Activated CD4-positive, alpha-beta memory T cell treated with anti-CD3 and anti-CD28 coated beads, Interleukin-2, amount 10 ng/mL, durations not matched to agents 7 days and 5 days (primary cell): ENCODE data around the gene SIDT2. TPM values are rescaled to one million over a fixed set of nuclear protein-coding genes. Genes with fewer than 3 reads are reported as not detected.

ENCODE experiments used
- CTCF ChIA-PET: fragments of 350-600 bp; sonication (Branson Sonifier 250); formaldehyde crosslinking; loops from one replicate; lab custom pipeline; 2021; ENCODE audit warnings: antibody characterized with exemption, inconsistent platforms; lab: Charles Lee
- POLR2A ChIA-PET: fragments of 350-600 bp; sonication (Branson Sonifier 250); formaldehyde crosslinking; loops from one replicate; lab custom pipeline; 2021; ENCODE audit warnings: antibody characterized with exemption; lab: Charles Lee
- DNase-seq: peaks from one replicate; pipeline ENCODE4 v3.0.0-alpha.2; 2020
- H3K27ac Mint-ChIP-seq: one replicate; pipeline ENCODE4 v1.8.0; 2021; ENCODE audit warnings: mild to moderate bottlenecking, mixed read lengths
- H3K27me3 Mint-ChIP-seq: one replicate; pipeline ENCODE4 v1.8.0; 2021; ENCODE audit warnings: mixed read lengths
- H3K36me3 Mint-ChIP-seq: one replicate; pipeline ENCODE4 v1.8.0; 2021; ENCODE audit warnings: low read depth, mixed read lengths
- H3K4me1 Mint-ChIP-seq: one replicate; pipeline ENCODE4 v1.8.0; 2021; ENCODE audit warnings: mixed read lengths
- H3K4me3 Mint-ChIP-seq: one replicate; pipeline ENCODE4 v1.8.0; 2021; ENCODE audit warnings: mild to moderate bottlenecking, mixed read lengths
- H3K9me3 Mint-ChIP-seq: one replicate; pipeline ENCODE4 v1.8.0; 2021; ENCODE audit warnings: mixed read lengths
- total RNA-seq, 2 experiments: library from RNA; stranded (reverse); gene quantifications; one replicate each; pipeline ENCODE4 v1.2.3, GENCODE V29; 2021

SIDT2 gene
- total RNA-seq, 2 experiments from 2014 or later = 38.1 to 42.9 TPM

DNA sequence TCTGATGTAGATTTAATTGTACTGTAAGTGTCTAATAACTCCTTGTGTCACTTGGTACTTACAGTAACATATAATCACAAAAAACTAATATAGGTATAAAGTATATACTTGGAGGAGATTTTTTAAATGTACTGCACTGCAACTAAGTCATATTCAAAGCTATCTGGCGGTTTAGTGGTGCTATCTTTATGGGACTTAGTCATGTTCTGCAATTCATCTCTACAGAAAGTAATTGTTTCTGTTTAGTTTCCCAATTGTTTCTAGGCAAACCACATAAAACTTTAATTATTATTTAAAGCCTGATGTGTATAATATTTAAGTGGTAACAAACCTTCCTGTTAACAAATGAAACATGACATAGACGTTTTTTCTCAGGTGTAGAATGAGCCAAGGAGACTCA, 26.5 kb upstream of the SIDT2 start:
- Mint-ChIP-seq H3K4me1 (peaks cover 20% of the 10 kb centered on the region), H3K36me3 (peaks cover 52% of the 10 kb centered on the region), H3K27ac (no peak overlapping the region), H3K4me3 (no peak overlapping the region), H3K27me3 (no peaks in the 10 kb centered on the region), H3K9me3 (no peaks in the 10 kb centered on the region)
- POLR2A ChIA-PET = no interaction called here
- no peak for DNase-seq
- CTCF ChIA-PET = interaction anchor here (0.8 to 1.2 kb wide), 2 partner anchors 9 to 29 kb away, joined by 3 to 5 read pairs; no protein-coding TSS in a partner anchor

DNA sequence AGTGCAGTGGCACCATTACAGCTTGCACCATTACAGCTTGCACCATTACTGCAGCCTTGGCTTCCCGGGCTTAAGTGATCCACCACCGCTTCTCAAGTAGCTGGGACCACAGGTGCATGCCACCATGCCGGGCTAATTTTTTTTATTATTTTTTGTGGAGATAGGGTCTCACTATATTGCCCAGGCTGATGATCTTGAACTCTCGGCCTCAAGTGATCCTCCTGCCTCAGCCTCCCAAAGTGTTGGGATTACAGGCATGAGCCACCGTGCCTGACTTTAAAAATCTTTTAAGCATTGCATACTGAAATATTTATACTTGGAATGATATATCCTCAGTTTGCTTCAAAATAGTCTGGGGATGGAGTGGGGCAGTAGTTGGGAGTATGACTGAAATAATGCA, 24.1 kb upstream of the SIDT2 start:
- POLR2A ChIA-PET = interaction anchor here (1.4 kb wide), 1 partner anchor 9 kb away, joined by 5 read pairs; no protein-coding TSS in a partner anchor
- Mint-ChIP-seq H3K4me3 (no peak overlapping the region), H3K9me3 (no peaks in the 10 kb centered on the region), H3K4me1 (peaks cover 17% of the 10 kb centered on the region), H3K36me3 (peaks cover 46% of the 10 kb centered on the region), H3K27me3 (no peaks in the 10 kb centered on the region), H3K27ac (no peak overlapping the region)
- CTCF ChIA-PET = no interaction called here
- no peak for DNase-seq

DNA sequence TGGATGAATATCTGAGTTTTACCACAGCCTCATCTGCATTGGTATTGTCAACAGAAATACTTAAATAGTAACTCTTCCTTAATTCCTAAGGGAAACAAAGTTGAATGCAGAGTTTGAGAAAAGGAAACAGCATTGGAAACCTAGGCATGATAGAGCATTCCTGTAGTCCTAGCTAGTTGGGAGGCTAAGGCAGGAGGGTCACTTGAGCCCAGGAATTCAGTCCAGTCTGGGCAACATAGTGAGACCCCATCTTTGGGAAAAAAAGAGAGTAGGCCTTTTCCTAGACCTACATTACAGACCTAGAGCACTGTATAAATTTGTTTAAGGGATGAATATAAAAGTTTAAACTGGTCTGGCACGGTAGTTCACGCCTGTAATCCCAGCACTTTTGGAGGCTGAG, 21.0 kb upstream of the SIDT2 start:
- Mint-ChIP-seq H3K27ac (no peak overlapping the region), H3K27me3 (no peaks in the 10 kb centered on the region), H3K4me3 (no peak overlapping the region), H3K36me3 (peaks cover 47% of the 10 kb centered on the region), H3K9me3 (no peaks in the 10 kb centered on the region), H3K4me1 (peaks cover 8% of the 10 kb centered on the region)
- DNase-seq = no peak
- ChIA-PET POLR2A (interaction anchor here (1.5 to 2.6 kb wide), 3 partner anchors 10 to 16 kb away, joined by 3 to 7 read pairs (median 5); partner anchors contain the start of gene PAFAH1B2), CTCF (no interaction called here)

DNA sequence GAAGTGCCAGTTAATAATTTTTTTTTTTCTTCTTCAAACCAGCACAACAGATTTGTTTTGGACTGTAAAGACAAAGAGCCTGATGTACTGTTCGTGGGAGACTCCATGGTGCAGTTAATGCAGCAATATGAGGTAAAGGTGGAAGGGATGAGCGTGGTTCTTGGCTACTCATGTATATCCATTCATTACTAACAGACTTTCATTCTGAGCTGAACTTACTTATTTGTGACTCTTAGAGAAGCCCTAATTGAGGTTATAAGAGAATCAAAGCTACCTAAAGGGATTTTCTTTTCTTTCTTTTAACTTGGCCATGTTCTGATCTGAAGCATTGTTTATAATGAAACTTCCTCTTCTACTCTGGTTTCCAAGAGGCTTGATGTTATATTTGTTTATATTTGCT, 18.7 kb upstream of the SIDT2 start:
- ChIA-PET POLR2A (interaction anchor here (0.9 kb wide), 1 partner anchor 19 kb away, joined by 3 read pairs; the partner anchor contains the start of gene SIDT2), CTCF (interaction anchor here (0.5 to 2.3 kb wide), 2 partner anchors 8 to 21 kb away, joined by 4 to 7 read pairs; no protein-coding TSS in a partner anchor)
- Mint-ChIP-seq H3K36me3 (peaks cover 47% of the 10 kb centered on the region), H3K9me3 (no peaks in the 10 kb centered on the region), H3K4me3 (no peak overlapping the region), H3K4me1 (peaks cover 7% of the 10 kb centered on the region), H3K27ac (no peak overlapping the region), H3K27me3 (no peaks in the 10 kb centered on the region)
- DNase-seq = no peak

DNA sequence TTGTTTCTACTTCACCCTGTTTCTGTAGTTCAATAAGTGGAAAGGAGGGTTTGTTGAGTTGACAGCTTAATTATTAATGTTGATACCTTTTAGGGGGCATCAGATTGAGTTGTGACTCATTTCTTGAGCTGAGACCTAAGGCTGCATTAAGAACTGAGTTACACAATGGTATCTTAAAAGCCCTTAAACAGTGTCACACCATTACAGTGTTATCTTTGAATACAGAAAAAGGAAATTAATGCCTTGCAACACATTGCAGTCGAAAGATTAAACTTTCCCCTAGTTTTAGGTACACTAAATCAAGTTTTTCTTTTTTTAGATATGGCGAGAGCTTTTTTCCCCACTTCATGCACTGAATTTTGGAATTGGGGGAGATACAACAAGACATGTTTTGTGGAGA, 17.7 kb upstream of the SIDT2 start:
- Mint-ChIP-seq H3K27me3 (no peaks in the 10 kb centered on the region), H3K9me3 (no peaks in the 10 kb centered on the region), H3K36me3 (peaks cover 50% of the 10 kb centered on the region), H3K4me1 (peaks cover 7% of the 10 kb centered on the region), H3K27ac (no peak overlapping the region), H3K4me3 (no peak overlapping the region)
- POLR2A ChIA-PET = interaction anchor here (0.7 to 1.0 kb wide), 3 partner anchors 16 to 35 kb away, joined by 3 read pairs; partner anchors contain the start of genes PAFAH1B2 and SIDT2
- CTCF ChIA-PET = interaction anchor here (2.3 kb wide), 1 partner anchor 20 kb away, joined by 7 read pairs; no protein-coding TSS in a partner anchor
- DNase-seq = no peak

DNA sequence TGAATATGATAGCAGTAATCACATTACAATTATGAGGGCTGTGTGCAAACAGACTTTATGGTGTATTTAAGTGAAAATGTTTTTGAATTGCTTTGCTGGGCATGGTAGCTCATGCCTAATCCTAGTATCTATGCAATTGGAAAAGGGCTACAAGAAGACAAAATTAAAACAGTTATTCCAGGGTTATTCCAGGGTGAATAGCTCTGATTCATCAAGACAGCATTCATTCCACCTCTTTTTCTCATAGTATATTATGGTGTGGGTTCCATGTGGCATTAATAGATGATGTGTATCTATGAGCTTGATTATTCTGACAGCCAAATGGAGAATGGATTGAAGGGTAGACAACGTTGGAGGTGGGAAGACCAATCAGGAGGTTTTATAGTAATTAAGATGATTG, 12.1 kb upstream of the SIDT2 start:
- ChIA-PET CTCF (interaction anchor here (0.9 kb wide), 1 partner anchor 14 kb away, joined by 3 read pairs; no protein-coding TSS in a partner anchor), POLR2A (interaction anchor here (2.1 kb wide), 1 partner anchor 11 kb away, joined by 7 read pairs; the partner anchor contains the start of gene SIDT2)
- no peak for DNase-seq
- no peak overlapping the region for H3K27ac Mint-ChIP-seq
- H3K4me3 Mint-ChIP-seq = no peak overlapping the region
- H3K36me3 Mint-ChIP-seq = peaks cover 69% of the 10 kb centered on the region
- no peaks in the 10 kb centered on the region for H3K9me3 Mint-ChIP-seq
- no peaks in the 10 kb centered on the region for H3K4me1 Mint-ChIP-seq
- H3K27me3 Mint-ChIP-seq = no peaks in the 10 kb centered on the region

DNA sequence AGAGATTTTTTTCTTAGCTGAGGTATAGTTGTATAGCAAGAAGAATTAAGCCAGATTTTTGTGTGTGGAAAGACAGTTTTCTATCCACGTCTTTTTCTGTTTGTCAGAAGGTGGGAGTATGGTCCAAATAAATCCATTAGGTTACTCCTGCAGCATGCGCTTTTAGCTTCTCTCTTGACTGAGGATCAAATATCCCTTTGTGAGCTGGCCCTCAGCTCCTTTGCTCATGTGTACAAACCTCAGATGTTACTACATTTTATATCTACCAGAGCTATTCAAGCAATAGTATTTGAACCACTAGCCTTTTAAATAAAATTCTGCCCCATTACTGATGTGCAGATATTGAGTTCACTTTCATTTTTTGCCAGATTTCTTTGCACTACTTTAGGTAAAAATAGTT, 8.8 kb upstream of the SIDT2 start:
- H3K9me3 Mint-ChIP-seq = no peaks in the 10 kb centered on the region
- DNase-seq = no peak
- peaks cover 54% of the 10 kb centered on the region for H3K36me3 Mint-ChIP-seq
- no peaks in the 10 kb centered on the region for H3K27me3 Mint-ChIP-seq
- no peak overlapping the region for H3K27ac Mint-ChIP-seq
- peaks cover 2% of the 10 kb centered on the region for H3K4me1 Mint-ChIP-seq
- ChIA-PET CTCF (interaction anchor here (0.6 to 1.2 kb wide), 4 partner anchors 9 to 25 kb away, joined by 3 read pairs; partner anchors contain the start of gene SIDT2), POLR2A (interaction anchor here (1.0 kb wide), 1 partner anchor 10 kb away, joined by 3 read pairs; no protein-coding TSS in a partner anchor)
- no peak overlapping the region for H3K4me3 Mint-ChIP-seq

DNA sequence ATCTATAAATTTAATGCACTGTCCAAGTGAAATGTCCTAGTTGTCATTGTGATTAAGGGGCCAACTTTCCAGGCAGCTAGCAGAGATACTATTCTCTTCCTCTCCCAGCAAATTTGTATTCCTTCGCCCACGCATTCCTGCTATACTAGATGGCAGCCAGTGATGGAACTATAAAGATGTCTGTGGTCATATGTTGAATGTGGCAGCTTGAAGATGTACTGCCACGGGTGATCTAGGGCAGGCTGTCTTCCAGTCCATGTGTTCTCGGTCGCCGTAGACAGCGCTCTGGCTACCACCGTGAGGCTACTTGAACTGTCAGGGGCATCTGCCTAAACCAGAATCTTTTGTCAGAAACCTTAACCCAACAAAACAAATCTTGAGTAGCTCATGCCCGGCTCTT, 8.3 kb upstream of the SIDT2 start:
- CTCF ChIA-PET = interaction anchor here (0.6 to 1.2 kb wide), 3 partner anchors 8 to 24 kb away, joined by 3 read pairs; partner anchors contain the start of gene SIDT2
- no peaks in the 10 kb centered on the region for H3K9me3 Mint-ChIP-seq
- peaks cover 3% of the 10 kb centered on the region for H3K4me1 Mint-ChIP-seq
- H3K27me3 Mint-ChIP-seq = no peaks in the 10 kb centered on the region
- peaks cover 53% of the 10 kb centered on the region for H3K36me3 Mint-ChIP-seq
- DNase-seq = no peak
- no peak overlapping the region for H3K27ac Mint-ChIP-seq
- POLR2A ChIA-PET = interaction anchor here (1.0 kb wide), 1 partner anchor 9 kb away, joined by 3 read pairs; no protein-coding TSS in a partner anchor
- no peak overlapping the region for H3K4me3 Mint-ChIP-seq

DNA sequence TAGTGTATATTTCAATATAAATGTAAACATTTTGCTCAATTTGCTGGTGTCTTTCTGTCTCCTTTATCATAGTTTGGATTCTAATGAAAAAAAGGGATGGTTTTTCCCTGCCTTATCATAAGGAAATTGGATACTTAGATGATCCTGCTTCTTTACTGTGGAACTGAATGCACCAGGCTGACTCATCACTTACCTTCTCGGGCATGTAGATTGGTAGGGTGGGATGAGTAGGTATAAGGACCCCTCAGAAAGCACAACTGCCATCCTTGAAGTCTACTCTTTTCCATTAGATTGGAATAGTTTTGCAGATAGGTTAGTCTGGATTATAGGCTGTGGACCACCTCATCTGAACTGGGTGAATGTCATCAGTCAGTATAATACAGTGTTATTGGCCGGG, 7.5 kb upstream of the SIDT2 start:
- Mint-ChIP-seq H3K9me3 (no peaks in the 10 kb centered on the region), H3K4me1 (peaks cover 3% of the 10 kb centered on the region), H3K27me3 (no peaks in the 10 kb centered on the region), H3K27ac (no peak overlapping the region), H3K36me3 (peaks cover 46% of the 10 kb centered on the region), H3K4me3 (no peak overlapping the region)
- DNase-seq = no peak
- POLR2A ChIA-PET = interaction anchor here (1.0 to 1.6 kb wide), 2 partner anchors 8 to 25 kb away, joined by 3 read pairs; no protein-coding TSS in a partner anchor
- CTCF ChIA-PET = interaction anchor here (1.0 to 1.4 kb wide), 3 partner anchors 8 to 335 kb away, joined by 3 to 4 read pairs (median 3); partner anchors contain the start of gene SIDT2

DNA sequence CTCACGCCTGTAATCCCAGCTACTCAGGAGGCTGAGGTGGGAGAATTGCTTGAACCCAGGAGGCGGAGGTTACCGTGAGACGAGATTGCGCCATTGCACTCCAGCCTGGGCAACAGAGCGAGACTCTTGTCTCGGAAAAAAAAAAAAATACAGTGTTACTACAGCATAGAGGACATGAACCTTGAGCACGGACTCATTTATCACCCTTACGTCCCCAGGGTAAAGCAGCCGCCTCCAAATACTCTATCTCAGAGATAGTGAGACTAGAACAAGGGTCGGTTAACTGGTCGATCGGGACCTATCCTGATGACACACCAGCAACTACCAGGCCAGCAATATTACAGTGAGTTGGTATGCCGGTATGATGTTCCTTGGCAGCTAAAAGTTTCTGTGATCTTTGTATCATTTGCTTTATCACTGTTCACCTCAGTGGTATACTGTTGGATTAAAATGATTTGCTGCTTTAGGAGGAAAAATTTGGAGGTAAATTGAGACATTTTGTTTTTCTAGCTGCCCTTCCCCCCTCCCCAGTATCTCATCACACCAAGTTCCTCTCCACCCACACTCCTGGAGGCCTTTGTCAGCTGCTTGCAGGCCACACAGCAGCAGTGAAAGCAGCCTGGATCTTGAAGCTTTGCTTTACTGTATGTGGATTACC, 7.0 kb upstream of the SIDT2 start:
- no peak overlapping the region for H3K4me3 Mint-ChIP-seq
- H3K4me1 Mint-ChIP-seq = peaks cover 3% of the 10 kb centered on the region
- H3K27me3 Mint-ChIP-seq = no peaks in the 10 kb centered on the region
- ChIA-PET CTCF (interaction anchor here (1.4 to 2.4 kb wide), 2 partner anchors 9 to 336 kb away, joined by 4 to 11 read pairs; no protein-coding TSS in a partner anchor), POLR2A (interaction anchor here (0.6 to 2.5 kb wide), 7 partner anchors 10 to 322 kb away, joined by 3 to 13 read pairs (median 3); partner anchors contain the start of gene PAFAH1B2)
- peaks cover 41% of the 10 kb centered on the region for H3K36me3 Mint-ChIP-seq
- no peak for DNase-seq
- no peaks in the 10 kb centered on the region for H3K9me3 Mint-ChIP-seq
- no peak overlapping the region for H3K27ac Mint-ChIP-seq

DNA sequence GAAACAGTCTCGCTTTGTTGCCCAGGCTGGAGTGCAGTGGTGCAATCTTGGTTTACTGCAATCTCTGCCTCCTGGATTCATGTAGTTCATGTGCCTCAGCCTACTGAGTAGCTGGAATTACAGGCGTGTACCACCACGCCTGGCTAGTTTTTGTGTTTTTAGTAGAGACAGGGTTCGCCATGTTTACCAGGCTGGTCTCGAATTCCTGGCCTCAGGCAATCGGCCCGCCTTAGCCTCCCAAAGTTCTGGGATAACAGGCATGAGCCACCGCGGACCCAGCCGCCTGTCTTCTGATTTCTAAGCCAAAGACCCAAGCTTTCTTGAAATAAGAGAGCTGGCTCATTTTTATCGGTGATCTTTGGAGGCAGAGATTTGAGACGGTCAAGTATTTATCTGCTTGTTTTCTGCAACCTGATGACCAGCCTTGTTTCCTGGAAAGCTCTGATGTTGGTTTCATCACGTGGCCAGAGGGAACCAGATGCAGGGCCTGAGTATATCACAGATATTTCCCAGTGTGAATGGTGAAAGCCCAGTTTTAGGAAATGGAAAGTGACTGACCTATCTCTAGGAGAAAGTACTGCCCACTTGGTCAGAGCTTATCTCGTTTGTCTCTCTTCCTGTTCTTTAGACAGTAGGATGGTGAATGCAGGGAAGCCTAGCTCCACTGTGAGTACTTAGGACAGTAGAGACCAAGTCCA, 5.7 kb upstream of the SIDT2 start:
- ChIA-PET CTCF (interaction anchor here (1.3 to 2.4 kb wide), 4 partner anchors 8 to 337 kb away, joined by 3 to 11 read pairs (median 4); no protein-coding TSS in a partner anchor), POLR2A (interaction anchor here (1.2 to 2.5 kb wide), 7 partner anchors 8 to 323 kb away, joined by 3 to 13 read pairs (median 4); partner anchors contain the start of gene PAFAH1B2)
- no peak for DNase-seq
- Mint-ChIP-seq H3K36me3 (peaks cover 30% of the 10 kb centered on the region), H3K4me3 (no peak overlapping the region), H3K27me3 (no peaks in the 10 kb centered on the region), H3K27ac (no peak overlapping the region), H3K4me1 (peaks cover 6% of the 10 kb centered on the region), H3K9me3 (no peaks in the 10 kb centered on the region)

DNA sequence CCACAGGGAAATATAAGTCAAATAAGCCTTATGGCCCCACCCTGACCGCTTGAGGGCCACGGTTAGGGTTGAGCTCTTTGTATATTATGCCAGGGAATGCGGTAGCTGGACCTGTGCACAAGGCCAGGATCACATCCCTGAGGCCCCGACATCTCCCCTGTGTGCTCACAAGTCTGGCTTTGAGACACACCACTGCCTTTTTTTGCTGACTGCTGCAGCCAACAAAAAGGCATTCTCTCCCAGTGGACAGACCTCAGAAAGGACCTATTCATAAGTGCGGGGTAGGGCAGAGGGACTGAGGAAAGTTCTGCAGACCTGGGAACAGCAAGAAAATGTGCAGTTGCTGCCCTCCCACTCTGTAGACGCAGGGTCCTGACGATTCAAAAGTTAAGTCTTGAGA, 3.4 kb upstream of the SIDT2 start:
- CTCF ChIA-PET = no interaction called here
- peak overlapping the region; percentile 55 for H3K27ac Mint-ChIP-seq
- peaks cover 14% of the 10 kb centered on the region for H3K36me3 Mint-ChIP-seq
- no peaks in the 10 kb centered on the region for H3K27me3 Mint-ChIP-seq
- no peak for DNase-seq
- no peaks in the 10 kb centered on the region for H3K9me3 Mint-ChIP-seq
- POLR2A ChIA-PET = no interaction called here
- H3K4me3 Mint-ChIP-seq = no peak overlapping the region
- H3K4me1 Mint-ChIP-seq = peaks cover 22% of the 10 kb centered on the region
